HCT116 (cell line): ENCODE results near the gene CDC6.

ENCODE experiments used
- CBX3 ChIP-seq: IDR thresholded peaks from 2 replicates; pipeline ENCODE4 v1.6.1; 2012; ENCODE audit warnings: low read depth
- CTCF ChIP-seq, 3 experiments: fragments of 200-600 bp in 1 of 3; sonication (generic) in 1 of 3; IDR thresholded peaks in 2 of 3; conservative IDR thresholded peaks in 1 of 3; 2 replicates each; pipeline ENCODE4 v1.5.1; 2012 to 2017; ENCODE audit warnings: low read depth in 2 of 3, low read length in 2 of 3, antibody characterized with exemption in 1 of 3, borderline replicate concordance in 1 of 3, control low read depth in 1 of 3, mild to moderate bottlenecking in 1 of 3, mixed read lengths in 1 of 3, mixed run types in 1 of 3, moderate library complexity in 1 of 3; ENCODE audit not compliant: insufficient read depth in 1 of 3
- EZH2 ChIP-seq: fragments of 200-600 bp; sonication (generic); IDR thresholded peaks from 2 replicates; pipeline ENCODE4 v1.6.1; 2017; ENCODE audit warnings: antibody characterized with exemption, mixed run types
- EZH2phosphoT487 ChIP-seq: fragments of 200-600 bp; IDR thresholded peaks from 2 replicates; pipeline ENCODE4 v1.6.1; 2018; ENCODE audit warnings: antibody characterized with exemption, borderline replicate concordance
- MAX ChIP-seq: IDR thresholded peaks from 2 replicates; pipeline ENCODE4 v1.6.1; 2012
- POLR2A ChIP-seq: IDR thresholded peaks from 2 replicates; pipeline ENCODE4 v1.7.0; 2011; ENCODE audit warnings: borderline replicate concordance; ENCODE audit not compliant: insufficient read depth, insufficient read length; ENCODE audit errors: extremely low read depth
- SP1 ChIP-seq: IDR thresholded peaks from 2 replicates; pipeline ENCODE4 v1.6.1; 2012; ENCODE audit warnings: low read depth
- YY1 ChIP-seq: IDR thresholded peaks from 2 replicates; pipeline ENCODE4 v1.6.1; 2011; ENCODE audit warnings: low read length, low read depth, moderate library complexity, mild to moderate bottlenecking; ENCODE audit not compliant: insufficient replicate concordance; ENCODE audit errors: extremely low read depth

GRCh38 chr17:40260528-40260927 lies 27.2 kb upstream of the CDC6 start:
- TF ChIP-seq EZH2phosphoT487 (no peak), SP1 (no peak), YY1 (no peak), CBX3 (no peak), EZH2 (no peak), MAX (no peak), CTCF (IDR thresholded peaks at IDR 0.05 in 2 of 3, conservative IDR thresholded peaks at IDR 0.05 in 1 of 3; ENCODE audit: borderline replicate concordance in 1 of 3, insufficient read depth in 1 of 3, low read depth in 2 of 3, low read length in 2 of 3) (no peak), POLR2A (no peak)
